K562 (cell line): ENCODE measurements around the gene SPATA25. TPM values are rescaled to one million over a fixed set of nuclear protein-coding genes. Genes with fewer than 3 reads are reported as not detected.

ENCODE experiments used
- C11orf30 ChIP-seq: fragments of 450-650 bp; IDR thresholded peaks from 2 replicates; pipeline ENCODE4 v1.6.1; 2016; ENCODE audit warnings: low read depth, mild to moderate bottlenecking
- CHD7 ChIP-seq: fragments of 200-600 bp; sonication (generic); IDR thresholded peaks from one replicate; pipeline ENCODE4 v1.6.1; 2012; ENCODE audit warnings: mild to moderate bottlenecking, low read depth, low read length, inconsistent platforms
- EHMT2 ChIP-seq: fragments of 450-650 bp; IDR thresholded peaks from 2 replicates; pipeline ENCODE4 v1.6.1; 2018; ENCODE audit warnings: antibody characterized with exemption
- ELF2 ChIP-seq: fragments of 250-450 bp; sonication (Bioruptor Pico); IDR thresholded peaks from 2 replicates; pipeline ENCODE4 v1.5.0; 2021; ENCODE audit warnings: mild to moderate bottlenecking
- ERF ChIP-seq: fragments of 450-650 bp; formaldehyde crosslinking; IDR thresholded peaks from 2 replicates; pipeline ENCODE4 v1.4.0; 2020; ENCODE audit warnings: mild to moderate bottlenecking, mixed read lengths
- EZH2 ChIP-seq: IDR thresholded peaks from 2 replicates; pipeline ENCODE4 v1.6.1; 2012; ENCODE audit warnings: low read depth, mild to moderate bottlenecking, inconsistent platforms, low read length, borderline replicate concordance
- HDAC8 ChIP-seq: fragments of 450-650 bp; IDR thresholded peaks from 2 replicates; pipeline ENCODE4 v1.6.1; 2016; ENCODE audit warnings: mild to moderate bottlenecking, missing genetic modification characterization, moderate library complexity, missing compliant biosample characterization
- NCOR1 ChIP-seq: fragments of 450-650 bp; IDR thresholded peaks from 2 replicates; pipeline ENCODE4 v1.6.1; 2016; ENCODE audit warnings: mild to moderate bottlenecking, moderate library complexity
- PML ChIP-seq: IDR thresholded peaks from 2 replicates; pipeline ENCODE4 v1.6.1; 2012; ENCODE audit warnings: low read length, inconsistent platforms
- SMAD3 ChIP-seq: fragments of 450-650 bp; formaldehyde crosslinking; conservative IDR thresholded peaks from 2 replicates; pipeline ENCODE4 v1.4.0; 2020; ENCODE audit warnings: mild to moderate bottlenecking
- SPI1 ChIP-seq: IDR thresholded peaks from 2 replicates; pipeline ENCODE4 v1.6.1; 2011; ENCODE audit warnings: low read depth, low read length, control low read depth, borderline replicate concordance
- VEZF1 ChIP-seq: fragments of 200-800 bp; sonication (Bioruptor generic); IDR thresholded peaks from 2 replicates; pipeline ENCODE4 v1.6.1; 2017; ENCODE audit warnings: missing genetic modification characterization, missing compliant biosample characterization
- ZBTB34 ChIP-seq: fragments of 250-450 bp; sonication (Bioruptor Pico); IDR thresholded peaks from 2 replicates; pipeline ENCODE4 v1.8.0; 2021; ENCODE audit warnings: mild to moderate bottlenecking, moderate library complexity
- ZNF511 ChIP-seq: sonication (generic); formaldehyde crosslinking; IDR thresholded peaks from 2 replicates; pipeline ENCODE4 v1.8.0; 2022; ENCODE audit warnings: mild to moderate bottlenecking, missing genetic modification reagents
- ZNF561 ChIP-seq: fragments of 450-650 bp; formaldehyde crosslinking; conservative IDR thresholded peaks from 2 replicates; pipeline ENCODE4 v1.4.0; 2020; ENCODE audit warnings: mild to moderate bottlenecking, moderate library complexity
- polyA plus RNA-seq, 8 experiments: library from polyadenylated mRNA; depleted of rRNA in 4 of 8; stranded (reverse) in 5 of 8; unstranded in 3 of 8; fragments of >200 nt; fragmentation: Nextera tagmentation in 2 of 8; fragmentation: Illumina TruSeq in 1 of 8; extraction: Ambion mirVana in 2 of 8; extraction: Trizol in 1 of 8; gene quantifications; 2 replicates each; pipeline versions ENCODE4 v1.2.1 to v1.2.3, GENCODE V29; 2011 to 2014; ENCODE audit warnings: inconsistent platforms in 1 of 8, missing spikeins in 1 of 8
- total RNA-seq, 7 experiments: library from RNA; depleted of rRNA in 6 of 7; stranded (reverse); fragments of >200 nt in 6 of 7; fragmentation: Illumina TruSeq in 2 of 7; extraction: Trizol in 2 of 7; gene quantifications; 2 replicates each; pipeline versions ENCODE4 v1.2.1 to v1.2.3, GENCODE V29; 2011 to 2021; ENCODE audit warnings: low replicate concordance in 1 of 7

The SPATA25 gene
- total and polyA plus RNA-seq, 9 of the 15 experiments (the other 6 are each of a cell fraction or from before 2014, with no cell fraction given): 0.21 to 0.95 (median 0.53) TPM; not detected in 3

- TF ChIP-seq VEZF1 (CRISPR knock-in tag) (no peak), NCOR1 (peak; percentile 86), C11orf30 (no peak), ELF2 (CRISPR knock-in tag) (no peak), ZBTB34 (no peak), EZH2 (no peak), ZNF511 (no peak), ERF (CRISPR knock-in tag) (no peak), HDAC8 (tag) (no peak), CHD7 (no peak), SMAD3 (CRISPR knock-in tag) (no peak), EHMT2 (peak; percentile 70; the same call in 1 of the 2 replicates), PML (0 out of 2 replicates have a peak, but pooled peaks have one; percentile 32), ZNF561 (CRISPR knock-in tag) (no peak), SPI1 (0 out of 2 replicates have a peak, but pooled peaks have one; percentile 1)
Observed at GRCh38 chr20:45850926-45851325, 36.5 kb downstream of the SPATA25 start (continued).
